ENCODE measurements around the gene EIF3B. TPM values are rescaled to one million over a fixed set of nuclear protein-coding genes. Genes with fewer than 3 reads are reported as not detected.
"Not testable (repeated sequence)": the region's sequence is repeated elsewhere in the genome, so short reads cannot be mapped to it uniquely, and the experiment has no call there.

Gene EIF3B
- total RNA-seq, 1 donor from 2014 or later: 172 TPM

DNA sequence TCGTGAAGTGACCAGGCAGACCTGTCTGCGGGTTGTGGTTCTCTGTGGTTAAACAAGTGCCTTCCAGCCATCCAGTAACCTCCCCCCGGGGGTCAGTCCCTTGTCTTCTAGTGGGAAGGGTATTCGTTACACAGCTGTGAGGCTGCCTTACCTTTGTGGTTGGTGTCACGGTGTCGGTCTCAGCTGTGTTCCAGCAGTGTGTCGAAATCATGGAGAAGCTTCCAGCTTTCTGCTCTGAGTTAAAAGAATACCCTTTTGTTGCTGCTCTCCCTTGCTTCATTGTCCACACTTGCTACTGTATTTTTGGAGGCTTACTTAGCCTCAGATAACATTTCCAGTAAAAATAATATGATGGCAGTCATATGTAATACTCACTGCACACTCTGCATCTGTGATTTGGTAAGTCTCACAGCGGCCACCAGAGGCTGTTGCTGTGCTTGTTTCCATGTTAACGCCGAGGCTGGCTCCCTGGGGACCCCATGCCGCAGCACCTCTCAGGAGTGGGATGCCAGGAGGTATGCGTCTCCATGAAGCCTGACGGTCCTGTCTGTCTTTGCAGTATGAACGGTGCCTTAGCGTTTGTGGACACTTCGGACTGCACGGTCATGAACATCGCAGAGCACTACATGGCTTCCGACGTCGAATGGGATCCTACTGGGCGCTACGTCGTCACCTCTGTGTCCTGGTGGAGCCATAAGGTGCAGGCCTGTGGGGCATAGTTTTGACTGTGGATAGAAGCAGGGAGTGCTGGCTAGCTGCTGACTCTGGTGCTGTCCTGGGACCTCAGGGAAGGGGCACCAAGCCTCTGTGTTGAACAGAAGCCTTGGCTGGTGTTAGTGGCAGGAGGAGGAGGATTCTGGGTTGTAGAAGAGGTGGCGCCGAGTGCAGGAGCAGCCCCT, 20.5 kb downstream of the EIF3B start:
- intact Hi-C loops (cut with micrococcal nuclease): no loop called here

DNA sequence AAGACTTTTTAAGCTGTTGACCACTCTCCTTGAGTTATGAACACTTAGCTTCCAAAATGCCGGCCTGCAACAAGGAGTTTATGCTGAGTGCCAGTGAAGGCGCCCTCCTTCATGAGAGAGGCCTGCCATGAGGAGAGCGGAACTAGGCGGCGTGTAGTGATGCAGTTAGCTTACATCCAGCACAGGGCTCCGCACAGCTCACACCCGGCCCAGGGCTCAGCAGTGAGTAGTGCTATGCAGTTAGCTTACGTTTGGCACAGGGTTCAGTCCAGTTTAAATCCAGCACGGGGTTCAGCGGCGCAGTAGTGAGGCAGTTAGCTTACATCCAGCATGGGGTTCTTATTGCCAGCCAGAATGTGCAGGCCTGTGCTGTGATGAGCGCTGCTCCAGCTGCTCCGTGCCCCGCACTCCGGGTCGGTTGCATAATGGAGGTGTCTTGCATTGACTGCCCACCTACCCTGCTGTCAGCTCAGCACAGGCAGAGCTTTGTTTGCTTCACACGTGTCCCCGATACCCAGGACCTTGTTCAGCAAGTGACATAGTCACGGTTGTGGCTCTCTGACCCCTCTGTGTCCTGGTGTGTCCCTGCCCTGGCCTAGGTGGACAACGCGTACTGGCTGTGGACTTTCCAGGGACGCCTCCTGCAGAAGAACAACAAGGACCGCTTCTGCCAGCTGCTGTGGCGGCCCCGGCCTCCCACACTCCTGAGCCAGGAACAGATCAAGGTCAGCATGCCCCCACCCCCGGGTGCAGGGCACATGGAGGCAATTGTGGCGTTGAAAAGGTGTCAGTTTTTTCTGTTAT, 21.9 kb downstream of the EIF3B start:
- intact Hi-C loops (cut with micrococcal nuclease): no loop called here

DNA sequence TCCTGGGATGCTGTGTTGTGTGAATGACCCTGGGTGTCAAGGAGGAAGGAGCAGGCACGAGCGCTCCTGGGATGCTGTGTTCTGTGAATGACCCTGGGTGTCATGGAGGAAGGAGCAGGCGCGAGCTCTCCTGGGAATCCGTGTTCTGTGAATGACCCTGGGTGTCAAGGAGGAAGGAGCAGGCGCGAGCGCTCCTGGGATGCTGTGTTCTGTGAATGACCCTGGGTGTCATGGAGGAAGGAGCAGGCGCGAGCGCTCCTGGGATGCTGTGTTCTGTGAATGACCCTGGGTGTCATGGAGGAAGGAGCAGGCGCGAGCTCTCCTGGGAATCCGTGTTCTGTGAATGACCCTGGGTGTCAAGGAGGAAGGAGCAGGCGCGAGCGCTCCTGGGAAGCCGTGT, 22.9 kb downstream of the EIF3B start:
- intact Hi-C loops (cut with micrococcal nuclease): not testable (repeated sequence)

DNA sequence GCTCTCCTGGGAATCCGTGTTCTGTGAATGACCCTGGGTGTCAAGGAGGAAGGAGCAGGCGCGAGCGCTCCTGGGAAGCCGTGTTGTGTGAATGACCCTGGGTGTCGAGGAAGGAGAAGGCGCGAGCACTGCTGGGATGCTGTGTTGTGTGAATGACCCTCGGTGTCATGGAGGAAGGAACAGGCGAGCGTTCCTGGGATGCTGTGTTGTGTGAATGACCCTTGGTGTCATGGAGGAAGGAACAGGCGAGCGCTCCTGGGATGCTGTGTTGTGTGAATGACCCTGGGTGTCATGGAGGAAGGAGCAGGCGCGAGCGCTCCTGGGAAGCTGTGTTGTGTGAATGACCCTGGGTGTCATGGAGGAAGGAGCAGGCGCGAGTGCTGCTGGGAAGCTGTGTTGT, 23.5 kb downstream of the EIF3B start:
- intact Hi-C loops (cut with micrococcal nuclease): not testable (repeated sequence)

DNA sequence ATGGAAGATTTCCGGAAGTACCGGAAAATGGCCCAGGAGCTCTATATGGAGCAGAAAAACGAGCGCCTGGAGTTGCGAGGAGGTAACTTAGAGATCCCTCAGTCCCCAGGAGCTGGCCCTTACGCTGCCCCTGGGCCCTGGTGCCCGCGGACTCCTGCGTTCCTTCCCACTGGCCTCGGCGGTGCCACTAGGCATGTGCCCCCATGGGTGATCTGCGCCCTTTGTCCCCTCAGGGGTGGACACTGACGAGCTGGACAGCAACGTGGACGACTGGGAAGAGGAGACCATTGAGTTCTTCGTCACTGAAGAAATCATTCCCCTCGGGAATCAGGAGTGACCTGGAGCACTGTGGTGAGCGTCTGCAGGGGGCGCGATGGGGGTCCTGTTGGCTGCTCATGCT, 24.5 kb downstream of the EIF3B start:
- intact Hi-C loops (cut with micrococcal nuclease): no loop called here

DNA sequence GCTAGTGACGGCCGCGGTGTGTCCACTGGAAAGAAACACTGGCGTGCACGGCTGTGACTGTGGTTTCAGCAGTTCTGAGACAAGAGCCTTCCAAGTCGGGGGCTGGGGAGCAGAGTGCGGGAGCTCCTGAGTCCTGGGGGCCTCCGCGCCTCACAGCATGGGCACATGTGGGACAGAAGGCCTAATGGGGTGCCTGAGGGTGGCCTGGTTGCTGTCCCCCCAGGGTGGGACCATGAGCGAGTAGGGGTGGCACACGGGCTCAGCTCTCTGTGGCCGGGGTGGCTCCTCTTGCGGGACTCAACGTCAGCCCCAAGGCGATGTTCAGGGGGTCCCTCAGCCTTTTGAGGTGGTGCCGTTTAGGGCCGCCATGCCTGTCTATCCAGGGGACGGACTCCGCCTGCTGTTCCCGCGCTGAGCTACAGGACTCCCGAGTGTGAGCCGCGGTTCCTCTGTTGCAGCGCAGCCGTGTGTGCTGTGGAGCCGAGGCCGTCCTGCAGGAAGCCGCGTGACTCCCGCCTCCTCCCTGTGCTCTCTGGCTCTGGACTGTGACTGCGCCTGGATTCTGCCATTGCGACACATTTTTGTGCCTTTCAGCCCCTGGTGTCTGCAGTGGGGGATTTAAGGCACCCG, 25.3 kb downstream of the EIF3B start:
- intact Hi-C loops (cut with micrococcal nuclease): no loop called here

DNA sequence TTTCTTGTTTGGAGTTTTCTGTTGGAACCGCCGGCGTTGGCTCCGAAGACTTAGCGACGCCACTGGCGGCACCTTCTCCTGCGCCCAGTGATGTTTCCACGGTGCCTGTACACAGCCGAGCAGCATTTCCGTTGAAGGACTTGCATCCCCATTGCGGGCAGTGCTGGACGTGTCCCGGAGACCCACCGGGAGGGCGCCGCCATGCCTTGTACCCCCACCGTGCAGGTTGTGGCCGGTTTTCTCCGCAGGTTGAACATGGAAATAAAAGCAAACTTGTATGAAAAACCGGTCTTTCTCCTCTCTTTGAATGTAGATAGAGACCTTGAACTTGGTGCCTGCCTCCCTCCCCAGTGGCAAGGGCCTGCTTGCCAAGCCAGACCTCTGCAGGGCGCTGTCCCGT, 25.8 kb downstream of the EIF3B start:
- intact Hi-C loops (cut with micrococcal nuclease): no loop called here

DNA sequence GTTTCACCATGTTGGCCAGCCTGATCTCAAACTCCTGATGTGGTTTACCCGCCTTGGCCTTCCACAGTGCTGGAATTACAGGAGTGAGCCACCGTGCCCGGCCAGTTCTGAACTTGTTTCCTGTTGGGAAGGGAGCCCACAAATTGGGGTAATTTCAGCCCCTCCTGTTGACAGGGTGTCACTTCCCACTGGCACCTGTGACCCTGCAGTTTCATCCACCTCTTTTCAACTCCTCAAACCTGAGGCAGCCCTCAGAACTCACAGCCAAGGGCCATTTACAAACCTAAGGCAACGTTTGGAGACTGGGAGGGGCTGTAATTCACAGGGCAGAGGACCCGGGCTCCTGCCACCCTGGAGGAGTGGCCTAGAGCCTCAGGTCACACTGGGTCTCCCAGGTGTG, 26.6 kb downstream of the EIF3B start:
- intact Hi-C loops (cut with micrococcal nuclease): no loop called here

DNA sequence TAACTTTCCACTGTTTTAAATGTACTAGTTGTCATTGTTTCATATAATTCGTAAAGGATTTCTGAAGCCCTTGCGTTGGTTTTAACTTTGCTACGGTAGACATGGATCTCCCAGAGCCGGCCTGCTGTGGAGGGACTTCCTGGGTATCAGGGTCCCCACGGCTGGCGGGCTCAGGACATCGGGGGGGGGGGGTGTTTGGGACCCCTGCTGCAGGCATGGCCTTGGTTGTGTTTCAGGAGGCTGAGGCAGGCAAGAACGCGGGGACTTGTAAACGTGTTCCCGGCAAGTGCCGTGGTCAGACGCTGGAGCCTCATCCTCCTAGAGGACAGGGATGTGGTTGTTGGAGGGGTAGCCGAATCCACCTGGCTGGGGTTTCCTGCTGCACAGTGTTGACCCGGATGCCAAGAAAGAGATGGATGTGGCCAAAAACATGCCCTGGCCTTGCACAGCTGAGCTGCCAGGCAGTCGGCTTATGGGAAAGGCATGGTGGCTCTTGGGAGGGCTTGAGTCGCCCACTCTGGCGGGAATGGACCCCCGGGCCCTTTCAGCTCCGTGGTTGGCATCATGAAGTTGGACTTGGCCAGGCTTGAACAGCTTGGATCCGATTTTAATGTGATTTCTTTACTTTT, 27.4 kb downstream of the EIF3B start:
- intact Hi-C loops (cut with micrococcal nuclease): no loop called here

DNA sequence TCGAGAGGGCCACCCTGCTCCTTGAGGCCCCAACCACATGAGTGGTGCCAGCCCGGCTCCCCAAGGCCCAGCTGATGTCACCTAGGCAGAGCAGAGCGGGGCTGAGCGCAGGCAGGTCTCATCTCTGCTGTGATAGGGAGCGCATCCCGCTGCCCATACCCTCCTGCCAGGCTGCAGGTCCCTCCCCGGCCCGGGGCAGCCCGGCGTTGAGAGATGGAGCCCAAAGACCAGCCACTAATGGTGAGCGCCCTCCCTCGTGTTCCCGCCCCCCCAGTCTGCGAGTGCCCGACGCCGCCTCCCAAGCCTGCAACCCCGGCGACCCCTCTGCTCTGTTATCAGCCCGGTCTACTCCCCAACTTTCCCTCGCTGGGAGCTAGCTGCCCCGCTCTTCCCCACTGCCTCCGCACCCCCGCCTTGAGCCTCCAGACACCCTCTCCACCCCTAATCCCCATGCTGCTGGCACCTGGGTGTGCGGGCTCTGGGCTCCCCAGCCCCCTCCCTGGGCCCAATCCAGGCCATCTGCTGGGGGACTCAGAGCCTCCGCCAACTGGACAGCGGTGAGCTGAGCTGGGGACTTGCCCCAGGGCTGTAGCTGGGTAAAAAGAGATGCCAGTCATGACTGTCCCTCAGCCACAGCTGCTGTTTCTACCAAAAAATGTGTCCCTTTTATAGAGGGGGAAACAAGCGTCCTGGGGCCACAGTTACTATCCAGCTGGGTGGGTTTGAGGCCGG, 29.1 kb downstream of the EIF3B start:
- intact Hi-C loops (cut with micrococcal nuclease): loop anchor here (1.0 kb wide), 1 partner anchor 86 kb away; no protein-coding TSS in a partner anchor

DNA sequence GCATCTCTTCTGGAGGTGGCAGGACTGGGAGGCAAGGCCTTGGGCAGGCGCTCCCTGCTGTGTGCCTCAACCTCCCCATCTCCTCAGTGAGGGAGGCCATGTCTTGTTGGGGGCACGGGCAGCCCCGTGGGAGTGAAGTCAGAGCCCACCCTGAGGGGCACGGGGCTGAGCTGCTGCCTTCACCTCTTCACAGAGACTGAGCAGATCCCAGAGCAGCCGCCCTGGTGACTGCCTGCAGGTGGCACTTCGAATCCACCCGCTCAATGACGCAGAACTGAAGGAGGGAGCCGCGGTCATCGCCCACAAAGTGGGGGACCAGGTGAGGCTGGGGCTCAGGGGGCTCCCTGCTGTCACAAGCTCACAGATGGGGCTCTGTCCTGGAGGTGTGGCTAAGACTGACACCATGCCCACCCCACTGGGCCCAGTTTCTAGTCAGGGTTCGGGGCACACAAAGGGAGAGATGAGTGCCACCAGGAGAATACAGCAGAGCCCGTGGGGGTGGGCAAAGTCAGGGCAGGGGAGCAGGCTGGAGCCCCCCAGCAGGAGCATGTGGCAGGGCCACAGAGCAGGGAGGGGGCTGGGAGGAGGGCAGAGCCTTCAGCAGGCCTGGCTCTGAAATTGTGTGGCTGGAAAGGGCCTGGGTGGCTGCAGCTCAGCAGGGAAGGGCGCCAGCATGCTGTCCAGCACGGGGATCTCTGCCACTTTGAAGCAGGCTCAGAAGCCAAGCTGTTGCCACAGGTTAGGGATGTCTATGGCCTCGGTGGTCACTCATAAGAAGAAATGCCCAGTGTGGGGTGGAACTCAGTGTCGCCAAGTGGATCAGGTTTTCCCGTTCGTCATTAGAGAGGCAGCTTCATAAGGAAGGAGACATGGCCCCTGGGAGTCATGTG, 30.0 kb downstream of the EIF3B start:
- intact Hi-C loops (cut with micrococcal nuclease): loop anchor here (1.0 kb wide), 1 partner anchor 85 kb away; no protein-coding TSS in a partner anchor

DNA sequence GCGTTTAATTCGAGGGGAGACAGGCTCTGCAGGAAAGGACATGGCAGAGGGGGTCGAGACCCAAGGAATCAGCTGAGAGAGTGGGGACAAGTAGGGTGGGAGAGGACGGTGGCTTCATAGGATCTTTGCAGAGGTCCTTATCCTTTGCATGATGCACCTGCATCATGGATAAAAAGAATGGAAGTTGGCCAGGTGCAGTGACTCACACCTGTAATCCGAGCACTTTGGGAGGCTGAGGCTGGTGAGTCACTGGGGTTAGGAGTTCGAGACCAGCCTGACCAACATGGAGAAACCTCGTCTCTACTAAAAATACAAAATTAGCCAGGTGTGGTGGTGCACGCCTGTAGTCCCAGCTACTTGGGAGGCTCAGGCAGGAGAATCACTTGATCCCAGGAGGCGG, 31.5 kb downstream of the EIF3B start:
- intact Hi-C loops (cut with micrococcal nuclease): not testable (repeated sequence)

DNA sequence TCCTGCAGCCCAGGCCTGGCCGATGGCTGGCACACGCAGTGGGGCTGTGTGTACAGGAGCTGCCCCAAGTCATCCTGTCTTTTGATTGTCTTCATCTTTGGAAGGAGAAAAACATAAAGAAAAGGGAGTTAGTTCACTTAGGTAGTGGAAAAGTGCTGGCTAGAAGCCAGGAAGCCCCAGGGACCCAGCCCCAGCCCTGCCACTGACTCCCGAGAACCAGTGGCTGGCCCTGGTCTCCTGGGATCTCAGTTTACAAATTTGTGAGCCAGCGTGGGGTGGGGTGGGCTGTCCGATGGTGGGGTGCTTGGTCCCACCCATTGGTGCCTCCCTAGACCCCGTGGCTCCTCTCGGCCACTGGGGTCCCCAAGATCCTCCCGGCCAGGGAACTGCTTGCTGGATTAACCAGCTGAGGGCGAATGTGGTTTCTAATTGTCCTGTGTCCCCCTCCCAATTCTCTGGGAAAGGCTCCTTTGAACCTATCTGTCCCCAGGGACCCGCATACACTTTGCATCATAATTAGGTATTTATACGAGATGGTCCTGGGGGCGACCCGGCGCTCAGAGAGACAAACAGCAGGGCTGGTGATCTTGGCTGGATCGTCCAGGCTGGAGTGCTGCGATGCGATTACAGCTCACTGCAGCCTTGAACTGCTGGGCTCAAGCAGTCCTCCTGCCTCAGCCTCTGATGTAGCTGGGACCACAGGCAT, 32.5 kb downstream of the EIF3B start:
- intact Hi-C loops (cut with micrococcal nuclease): no loop called here

DNA sequence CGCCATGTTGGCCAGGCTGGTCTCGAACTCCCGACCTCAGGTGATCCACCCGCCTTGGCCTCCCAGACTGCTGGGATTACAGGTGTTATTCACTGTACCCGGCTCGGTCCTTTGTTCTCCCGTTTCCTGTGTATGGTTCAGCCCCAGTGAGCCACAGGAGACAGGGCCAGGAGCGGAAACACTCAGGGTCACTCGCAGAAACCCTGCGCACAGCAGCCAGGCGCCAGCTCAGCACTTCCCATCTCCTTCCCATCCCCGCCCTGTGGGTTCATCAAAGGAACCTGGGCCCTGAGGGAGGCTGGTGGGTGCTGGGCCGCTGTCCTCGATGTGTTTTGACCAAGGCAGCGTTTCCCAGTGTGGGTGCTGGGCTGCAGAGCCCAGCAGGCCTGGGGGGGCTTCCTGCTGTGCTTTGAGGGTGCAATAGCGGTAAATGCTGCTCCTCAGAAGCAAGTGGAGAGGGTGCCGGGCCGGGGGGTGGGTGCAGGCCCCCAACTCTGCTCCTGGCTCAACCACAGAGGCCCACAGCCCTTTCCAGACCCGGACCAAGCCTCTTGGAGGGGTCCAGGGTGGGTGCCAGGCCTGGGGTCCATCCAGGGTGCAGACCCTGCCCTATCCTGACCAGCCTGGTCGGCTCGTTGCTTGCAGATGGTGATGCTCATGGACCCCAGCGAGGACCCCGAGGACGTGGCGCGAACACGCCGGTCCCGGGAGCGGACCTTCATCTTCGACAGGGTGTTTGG, 33.4 kb downstream of the EIF3B start:
- intact Hi-C loops (cut with micrococcal nuclease): no loop called here

DNA sequence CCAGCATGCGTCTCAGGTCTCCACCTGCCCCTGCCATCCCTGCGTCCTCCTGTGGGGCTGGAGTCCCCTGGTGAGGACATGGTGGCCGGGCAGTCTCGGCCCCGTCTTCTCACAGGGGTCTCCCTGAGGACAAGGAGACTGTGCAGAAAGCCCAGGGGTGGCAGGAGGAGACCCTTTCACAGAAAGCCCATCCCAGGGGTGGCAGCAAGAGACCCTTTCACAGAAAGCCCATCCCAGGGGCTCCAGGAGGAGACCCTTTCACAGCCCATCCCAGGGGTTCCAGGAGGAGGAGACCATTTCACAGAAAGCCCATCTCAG, 34.0 kb downstream of the EIF3B start:
- intact Hi-C loops (cut with micrococcal nuclease): no loop called here

DNA sequence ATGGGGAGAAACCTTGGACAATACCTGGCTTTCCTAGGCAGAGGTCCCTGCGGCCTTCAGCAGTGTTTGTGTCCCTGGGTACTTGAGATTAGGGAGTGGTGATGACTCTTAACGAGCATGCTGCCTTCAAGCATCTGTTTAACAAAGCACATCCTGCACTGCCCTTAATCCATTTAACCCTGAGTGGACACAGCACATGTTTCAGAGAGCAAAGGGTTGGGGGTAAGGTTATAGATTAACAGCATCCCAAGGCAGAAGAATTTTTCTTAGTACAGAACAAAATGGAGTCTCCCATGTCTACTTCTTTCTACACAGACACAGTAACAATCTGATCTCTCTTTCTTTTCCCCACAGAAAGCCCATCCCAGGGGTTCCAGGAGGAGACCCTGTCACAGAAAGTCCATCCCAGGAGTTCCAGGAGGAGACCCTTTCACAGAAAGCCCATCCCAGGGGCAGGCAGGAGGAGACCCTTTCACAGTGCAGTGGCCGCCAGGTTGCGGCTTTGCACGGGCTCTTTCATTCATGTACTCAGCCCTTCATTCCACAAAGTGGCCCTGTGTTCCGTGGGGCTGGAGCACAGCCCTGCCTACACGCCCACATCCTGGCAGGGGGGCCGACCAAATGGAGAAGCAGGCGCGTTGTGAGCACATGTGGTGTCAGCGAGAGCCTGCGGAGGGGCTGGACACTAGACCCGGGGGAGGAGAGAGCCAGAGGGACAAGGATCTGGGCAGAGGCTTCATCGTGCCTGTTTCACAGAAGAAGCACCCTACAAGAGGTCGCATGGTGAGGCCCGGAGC, 35.6 kb downstream of the EIF3B start:
- intact Hi-C loops (cut with micrococcal nuclease): not testable (repeated sequence)

DNA sequence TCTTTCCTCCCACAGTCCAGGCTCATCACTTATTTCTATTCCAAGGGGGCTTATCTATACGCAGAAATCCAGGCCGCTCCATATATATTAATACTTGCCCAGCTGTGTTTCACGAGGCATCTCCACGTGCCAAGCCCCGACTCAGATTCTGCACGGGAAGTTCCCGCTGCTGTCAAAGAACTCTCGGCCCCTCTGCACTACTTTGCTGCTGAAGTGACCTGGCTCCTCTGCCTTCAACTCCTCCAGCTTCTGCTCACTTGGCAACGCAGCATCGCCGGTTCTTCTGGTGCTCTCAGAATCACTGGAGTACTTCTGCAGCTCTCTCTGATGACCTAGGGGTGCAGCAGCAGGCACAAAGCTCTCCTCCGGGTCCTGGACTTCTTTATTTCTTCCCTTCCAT, 39.1 kb downstream of the EIF3B start:
- intact Hi-C loops (cut with micrococcal nuclease): no loop called here

DNA sequence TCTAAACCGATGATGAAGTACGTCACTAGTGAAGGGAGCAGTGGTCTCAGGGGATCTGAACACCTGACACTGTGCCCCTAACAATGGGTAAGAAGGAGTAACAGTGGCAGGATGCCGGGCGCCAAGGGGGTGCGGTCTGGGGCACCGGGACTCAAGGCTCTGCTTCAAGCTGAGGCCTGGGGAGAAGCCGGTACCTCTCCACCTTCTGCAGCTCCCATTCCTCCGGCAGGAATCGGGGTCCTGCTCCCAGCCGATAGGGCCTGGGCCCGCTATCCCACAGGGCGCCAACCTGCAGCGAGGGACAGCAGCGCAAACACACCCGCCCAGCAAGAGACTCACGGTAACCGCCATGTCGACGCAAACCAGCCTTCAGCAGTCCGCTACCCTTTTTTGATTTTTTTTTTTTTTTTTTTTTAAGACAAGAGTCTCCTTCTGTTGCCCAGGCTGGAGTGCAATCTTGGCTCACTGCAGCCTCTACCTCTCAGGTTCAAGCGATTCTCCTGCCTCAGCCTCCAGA, 40.0 kb downstream of the EIF3B start:
- intact Hi-C loops (cut with micrococcal nuclease): no loop called here
